RWPE1 (cell line): ENCODE results near the gene OR2A2.

ENCODE experiments used
- CTCF ChIA-PET: fragments of 350-600 bp; sonication (Branson Sonifier 250); formaldehyde crosslinking; extraction: SDS; loops from one replicate; lab custom pipeline; 2021; lab: Yijun Ruan, JAX
- POLR2A ChIA-PET: fragments of 400-600 bp; formaldehyde crosslinking; extraction: SDS; loops from one replicate; lab custom pipeline; 2020; ENCODE audit warnings: antibody characterized with exemption; ENCODE audit not compliant: low non-redundant PET; lab: Yijun Ruan, JAX
- DNase-seq: peaks from one replicate; pipeline ENCODE4 v3.0.0; 2012; ENCODE audit warnings: low spot score
- H3K27ac ChIP-seq: fragments of 450-650 bp; 2 replicates; pipeline ENCODE4 v1.5.1; 2017
- CTCF ChIP-seq: fragments of 450-650 bp; conservative IDR thresholded peaks from 2 replicates; pipeline ENCODE4 v1.5.1; 2017; ENCODE audit warnings: low read depth, mild to moderate bottlenecking

OR2A2 gene

GRCh38 chr7:144132262-144132661 is 22.9 kb downstream of the OR2A2 start:
- no peak for DNase-seq
- TF ChIP-seq CTCF = no peak
- ChIA-PET CTCF (no interaction called here), POLR2A (no interaction called here)
- H3K27ac ChIP-seq = no peak overlapping the region

DNA sequence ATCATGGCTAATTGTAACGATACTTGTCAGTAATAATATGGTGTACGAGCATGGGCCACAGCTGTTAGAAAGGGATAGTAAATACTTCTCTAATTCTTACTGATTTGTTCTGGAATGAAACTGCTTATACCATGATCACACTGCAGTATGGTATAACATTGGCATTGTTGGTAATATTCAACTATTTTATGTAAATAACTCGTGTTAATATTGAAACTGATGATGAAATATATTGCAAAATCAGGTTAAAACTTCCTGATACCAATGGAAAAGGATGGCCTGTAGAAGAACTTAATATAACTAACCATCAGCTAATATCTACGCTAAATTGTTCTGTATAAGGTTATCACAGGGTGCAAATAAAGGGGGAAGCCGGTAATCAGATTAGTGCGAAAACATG is 23.9 kb downstream of the OR2A2 start:
- no peak for TF ChIP-seq CTCF
- POLR2A ChIA-PET = no interaction called here
- DNase-seq = no peak
- H3K27ac ChIP-seq = no peak overlapping the region
- CTCF ChIA-PET = no interaction called here

DNA sequence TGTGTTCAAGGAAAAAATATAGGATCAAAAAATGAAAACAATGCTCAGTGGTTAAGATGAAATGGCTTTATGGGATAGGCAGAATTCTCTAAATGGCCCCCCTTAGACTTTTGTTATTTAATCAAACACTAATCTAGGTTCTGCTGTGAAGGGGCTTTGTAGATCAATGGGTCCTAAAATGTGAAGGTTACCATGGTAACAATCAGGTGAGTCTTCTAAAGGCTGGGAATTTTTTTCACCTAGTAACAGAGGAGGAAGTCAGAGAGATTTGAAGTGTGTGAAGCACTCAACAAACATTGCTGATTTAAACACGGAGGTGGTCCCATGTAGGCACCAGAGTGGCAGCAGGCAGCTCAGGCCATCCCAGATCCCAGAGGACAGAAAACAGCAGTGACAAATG is 24.7 kb downstream of the OR2A2 start:
- CTCF ChIA-PET = no interaction called here
- POLR2A ChIA-PET = no interaction called here
- TF ChIP-seq CTCF = no peak
- no peak overlapping the region for H3K27ac ChIP-seq
- DNase-seq = no peak

GRCh38 chr7:144137501-144137900 is 28.1 kb downstream of the OR2A2 start:
- DNase-seq = no peak
- TF ChIP-seq CTCF = no peak
- ChIA-PET POLR2A (no interaction called here), CTCF (no interaction called here)
- H3K27ac ChIP-seq = no peak overlapping the region

DNA sequence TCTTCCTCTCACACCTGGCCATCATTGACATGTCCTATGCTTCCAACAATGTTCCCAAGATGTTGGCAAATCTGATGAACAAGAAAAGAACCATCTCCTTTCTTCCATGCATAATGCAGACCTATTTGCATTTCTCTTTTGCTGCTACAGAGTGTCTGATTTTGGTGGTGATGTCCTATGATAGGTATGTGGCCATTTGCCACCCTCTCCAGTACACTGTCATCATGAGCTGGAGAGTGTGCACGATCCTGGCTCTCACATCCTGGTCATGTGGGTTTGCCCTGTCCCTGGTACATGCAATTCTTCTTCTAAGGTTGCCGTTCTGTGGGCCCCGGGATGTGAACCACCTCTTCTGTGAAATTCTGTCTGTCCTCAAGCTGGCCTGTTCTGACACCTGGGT is 32.8 kb downstream of the OR2A2 start:
- DNase-seq = no peak
- CTCF ChIA-PET = no interaction called here
- no peak overlapping the region for H3K27ac ChIP-seq
- no peak for TF ChIP-seq CTCF
- POLR2A ChIA-PET = no interaction called here

DNA sequence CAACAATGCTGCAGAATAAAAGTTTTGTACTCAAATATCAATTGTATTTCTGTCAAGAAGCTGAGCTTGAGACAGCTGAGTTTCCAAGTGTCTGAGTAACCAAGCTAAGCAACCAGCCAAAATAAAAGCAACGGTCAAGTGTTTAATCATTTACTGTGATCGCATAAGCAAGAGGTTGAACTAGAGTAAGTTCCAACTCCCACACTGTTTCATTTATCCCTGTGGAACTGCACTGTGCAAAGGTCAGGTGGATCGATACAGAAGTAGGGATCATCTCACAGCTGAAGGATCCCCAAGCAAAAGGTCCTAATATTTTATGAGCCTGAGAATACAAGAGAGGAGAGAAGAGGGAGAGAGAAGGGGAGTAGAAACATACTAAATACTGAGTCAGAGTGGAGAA is 35.0 kb downstream of the OR2A2 start:
- CTCF ChIA-PET = interaction anchor here (0.5 kb wide), 1 partner anchor 1981 kb away, joined by 3 read pairs; no protein-coding TSS in a partner anchor
- DNase-seq = no peak

More for the DNA sequence above, 35.0 kb downstream of the OR2A2 start:
- POLR2A ChIA-PET = no interaction called here
- TF ChIP-seq CTCF = no peak
- no peak overlapping the region for H3K27ac ChIP-seq
